Fibroblast of skin of right quadriceps (primary cell): ENCODE results near the gene CTDSP2.
"Not testable (repeated sequence)": the region's sequence is repeated elsewhere in the genome, so short reads cannot be mapped to it uniquely, and the experiment has no call there.

Source experiments
- DNase-seq: peaks from one replicate; pipeline ENCODE4 v3.0.0-alpha.2; 2013

CTDSP2 gene

GRCh38 chr12:57846577-57847319 lies at the start of gene CTDSP2:
Gene CTDSP2 (minus strand): TSS chr12:57846729. CDS start chr12:57846435, 294 bp downstream.
- DNase-seq, result peak; percentile 99

- DNase-seq, result peak; percentile 63
Observed at GRCh38 chr12:57896115-57896433, 49.5 kb upstream of the CTDSP2 start.

GRCh38 chr12:57895389-57896114 lies 49.0 kb upstream of the CTDSP2 start:
- peak; percentile 43 for DNase-seq

GRCh38 chr12:57894399-57895292 lies 48.1 kb upstream of the CTDSP2 start:
- no peak for DNase-seq

- DNase-seq, result peak; percentile 96
Observed at GRCh38 chr12:57893431-57894353, 47.2 kb upstream of the CTDSP2 start.

- no peak for DNase-seq
Observed at GRCh38 chr12:57892232-57892972, 45.9 kb upstream of the CTDSP2 start.

GRCh38 chr12:57891542-57892228 lies 45.2 kb upstream of the CTDSP2 start:
- no peak for DNase-seq

- DNase-seq, result no peak
Observed at GRCh38 chr12:57890191-57891115, 43.9 kb upstream of the CTDSP2 start.

GRCh38 chr12:57889500-57889989 lies 43.0 kb upstream of the CTDSP2 start:
- DNase-seq, result peak; percentile 89

GRCh38 chr12:57888409-57889157 lies 42.1 kb upstream of the CTDSP2 start:
- peak; percentile 93 for DNase-seq

- peak; percentile 77 for DNase-seq
Observed at GRCh38 chr12:57887631-57888408, 41.3 kb upstream of the CTDSP2 start.

- not testable (repeated sequence) for DNase-seq
Observed at GRCh38 chr12:57886964-57887363, 40.4 kb upstream of the CTDSP2 start.

GRCh38 chr12:57886542-57886941 lies 40.0 kb upstream of the CTDSP2 start:
- DNase-seq, result no peak

GRCh38 chr12:57885207-57885606 lies 38.7 kb upstream of the CTDSP2 start:
- no peak for DNase-seq

- no peak for DNase-seq
Observed at GRCh38 chr12:57883700-57884099, 37.2 kb upstream of the CTDSP2 start.

- no peak for DNase-seq
Observed at GRCh38 chr12:57883057-57883456, 36.5 kb upstream of the CTDSP2 start.

- DNase-seq, result no peak
Observed at GRCh38 chr12:57882575-57882974, 36.0 kb upstream of the CTDSP2 start.

GRCh38 chr12:57881475-57881874 lies 34.9 kb upstream of the CTDSP2 start:
- no peak for DNase-seq
